DMS153 (cell line): Measurements from ENCODE around the gene RCOR1.
"Not testable (repeated sequence)": the region's sequence is repeated elsewhere in the genome, so short reads cannot be mapped to it uniquely, and the experiment has no call there.

Experiments used
- DNase-seq: peaks from one replicate; lab custom pipeline; 2025; lab: John Stamatoyannopoulos, UW

Gene RCOR1

GRCh38 chr14:102750376-102750775, 157.9 kb downstream of the RCOR1 start:
- no peak for DNase-seq

- DNase-seq: no peak
These were observed 158.6 kb downstream of the RCOR1 start for GRCh38 chr14:102751088-102751487.

- no peak for DNase-seq
These were observed 159.9 kb downstream of the RCOR1 start for GRCh38 chr14:102752239-102752847.

- DNase-seq: no peak
These were observed 162.2 kb downstream of the RCOR1 start for GRCh38 chr14:102754370-102755262.

GRCh38 chr14:102757646-102758045, 165.2 kb downstream of the RCOR1 start:
- no peak for DNase-seq

GRCh38 chr14:102758087-102758486, 165.6 kb downstream of the RCOR1 start:
- no peak for DNase-seq

- no peak for DNase-seq
These were observed 167.2 kb downstream of the RCOR1 start for GRCh38 chr14:102759456-102760187.

GRCh38 chr14:102760496-102761193, 168.2 kb downstream of the RCOR1 start:
- DNase-seq: no peak

GRCh38 chr14:102761206-102761605, 168.8 kb downstream of the RCOR1 start:
- DNase-seq: no peak

GRCh38 chr14:102764220-102764671, 171.8 kb downstream of the RCOR1 start:
- DNase-seq: no peak

- not testable (repeated sequence) for DNase-seq
These were observed 173.3 kb downstream of the RCOR1 start for GRCh38 chr14:102765770-102766169.

GRCh38 chr14:102768223-102769048, 176.0 kb downstream of the RCOR1 start:
- DNase-seq: no peak

GRCh38 chr14:102769049-102769327, 176.5 kb downstream of the RCOR1 start:
- no peak for DNase-seq

GRCh38 chr14:102770147-102771123, 178.0 kb downstream of the RCOR1 start:
- DNase-seq: no peak

- DNase-seq: no peak
These were observed 178.7 kb downstream of the RCOR1 start for GRCh38 chr14:102771144-102771543.

- DNase-seq: no peak
These were observed 180.5 kb downstream of the RCOR1 start for GRCh38 chr14:102772781-102773570.

- DNase-seq: no peak
These were observed 182.1 kb downstream of the RCOR1 start for GRCh38 chr14:102774391-102775153.
